HEK293 (cell line): ENCODE data around the gene CDS1.

Experiments
- CTCF ChIA-PET: fragments of 350-600 bp; formaldehyde crosslinking; extraction: SDS; loops from one replicate; lab custom pipeline; 2021; ENCODE audit warnings: antibody characterized with exemption; lab: Yijun Ruan, JAX
- POLR2A ChIA-PET: fragments of 300-600 bp; formaldehyde crosslinking; extraction: SDS; loops from one replicate; lab custom pipeline; 2020; ENCODE audit warnings: antibody characterized with exemption, inconsistent platforms; lab: Yijun Ruan, JAX
- H3K27ac ChIP-seq: fragments of 200-500 bp; sonication (Bioruptor generic); 2 replicates; pipeline ENCODE4 v1.5.1; 2014; ENCODE audit warnings: low read depth, low read length, control low read depth, inconsistent platforms; ENCODE audit errors: extremely low read depth
- H3K36me3 ChIP-seq, 2 experiments: fragments of 200-500 bp in 1 of 2; sonication (Bioruptor generic) in 1 of 2; 1 replicate in 1 of 2; 2 replicates in 1 of 2; pipeline ENCODE4 v1.5.1; 2014 to 2017; ENCODE audit warnings: inconsistent platforms in 2 of 2, low read length in 2 of 2; ENCODE audit not compliant: control insufficient read depth in 2 of 2, insufficient read depth in 1 of 2
- H3K4me1 ChIP-seq: fragments of 200-500 bp; sonication (Bioruptor generic); 2 replicates; pipeline ENCODE4 v1.5.1; 2014; ENCODE audit warnings: mild to moderate bottlenecking, low read length, inconsistent platforms; ENCODE audit not compliant: control insufficient read depth, insufficient read depth
- H3K4me3 ChIP-seq: 2 replicates; pipeline ENCODE4 v1.5.1; 2011; ENCODE audit warnings: low read depth, mild to moderate bottlenecking, control low read depth, low read length, moderate library complexity
- H3K9me3 ChIP-seq: fragments of 200-500 bp; sonication (Bioruptor generic); 2 replicates; pipeline ENCODE4 v1.5.1; 2014; ENCODE audit warnings: low read depth, low read length, inconsistent platforms; ENCODE audit not compliant: control insufficient read depth, insufficient read depth
- BCL11A ChIP-seq: fragments of 450-650 bp; formaldehyde crosslinking; IDR thresholded peaks from 2 replicates; pipeline ENCODE4 v1.5.1; 2016; ENCODE audit warnings: low read depth, missing biosample characterization, missing genetic modification characterization
- GLIS2 ChIP-seq: fragments of 450-650 bp; formaldehyde crosslinking; IDR thresholded peaks from 2 replicates; pipeline ENCODE4 v1.5.1; 2016; ENCODE audit warnings: missing biosample characterization, missing genetic modification characterization
- SALL2 ChIP-seq: fragments of 450-650 bp; formaldehyde crosslinking; IDR thresholded peaks from 2 replicates; pipeline ENCODE4 v1.5.0; 2017; ENCODE audit warnings: missing biosample characterization, mild to moderate bottlenecking, missing genetic modification characterization, borderline replicate concordance
- SCRT1 ChIP-seq: fragments of 450-650 bp; formaldehyde crosslinking; IDR thresholded peaks from 2 replicates; pipeline ENCODE4 v1.5.1; 2016; ENCODE audit warnings: missing biosample characterization, missing genetic modification characterization, borderline replicate concordance
- YY1 ChIP-seq: fragments of 450-650 bp; formaldehyde crosslinking; IDR thresholded peaks from 2 replicates; pipeline ENCODE4 v1.5.1; 2018; ENCODE audit warnings: missing biosample characterization, missing genetic modification characterization
- ZBTB20 ChIP-seq: fragments of 450-650 bp; formaldehyde crosslinking; IDR thresholded peaks from 2 replicates; pipeline ENCODE4 v1.5.1; 2016; ENCODE audit warnings: missing biosample characterization, missing genetic modification characterization
- ZBTB7A ChIP-seq: fragments of 450-650 bp; formaldehyde crosslinking; IDR thresholded peaks from 2 replicates; pipeline ENCODE4 v1.5.1; 2016; ENCODE audit warnings: low read depth, missing biosample characterization, missing genetic modification characterization
- ZFP41 ChIP-seq: fragments of 450-650 bp; formaldehyde crosslinking; IDR thresholded peaks from 2 replicates; pipeline ENCODE4 v1.5.1; 2016; ENCODE audit warnings: missing biosample characterization, missing genetic modification characterization, borderline replicate concordance
- ZNF140 ChIP-seq: fragments of 450-650 bp; formaldehyde crosslinking; IDR thresholded peaks from 2 replicates; pipeline ENCODE4 v1.5.1; 2016; ENCODE audit warnings: missing biosample characterization, missing genetic modification characterization
- ZNF155 ChIP-seq: fragments of 450-650 bp; formaldehyde crosslinking; IDR thresholded peaks from 2 replicates; pipeline ENCODE4 v1.5.1; 2016; ENCODE audit warnings: missing biosample characterization, missing genetic modification characterization
- ZNF16 ChIP-seq: fragments of 450-650 bp; formaldehyde crosslinking; IDR thresholded peaks from 2 replicates; pipeline ENCODE4 v1.5.1; 2016; ENCODE audit warnings: low read depth, missing biosample characterization, missing genetic modification characterization
- ZNF174 ChIP-seq: fragments of 450-650 bp; formaldehyde crosslinking; IDR thresholded peaks from 2 replicates; pipeline ENCODE4 v1.5.0; 2017; ENCODE audit warnings: missing biosample characterization, mild to moderate bottlenecking, missing genetic modification characterization
- ZNF23 ChIP-seq: fragments of 450-650 bp; formaldehyde crosslinking; IDR thresholded peaks from 2 replicates; pipeline ENCODE4 v1.5.1; 2016; ENCODE audit warnings: missing biosample characterization, missing genetic modification characterization, borderline replicate concordance
- ZNF274 ChIP-seq, 2 experiments: fragments of 200-500 bp in 1 of 2; fragments of 450-650 bp in 1 of 2; sonication (Bioruptor generic) in 1 of 2; formaldehyde crosslinking in 1 of 2; IDR thresholded peaks; 2 replicates each; pipeline versions ENCODE4 v1.5.1 to v1.6.1; 2014 to 2016; ENCODE audit warnings: borderline replicate concordance in 1 of 2, inconsistent platforms in 1 of 2, low read length in 1 of 2, missing biosample characterization in 1 of 2, missing genetic modification characterization in 1 of 2
- ZNF335 ChIP-seq: fragments of 450-650 bp; formaldehyde crosslinking; conservative IDR thresholded peaks from 2 replicates; pipeline ENCODE4 v1.5.1; 2016; ENCODE audit warnings: missing biosample characterization, missing genetic modification characterization
- ZNF37A ChIP-seq: fragments of 450-650 bp; IDR thresholded peaks from 2 replicates; pipeline ENCODE4 v1.5.1; 2018; ENCODE audit warnings: missing biosample characterization, missing genetic modification characterization
- ZNF488 ChIP-seq: fragments of 450-650 bp; formaldehyde crosslinking; IDR thresholded peaks from 2 replicates; pipeline ENCODE4 v1.5.1; 2016; ENCODE audit warnings: missing biosample characterization, missing genetic modification characterization
- ZNF610 ChIP-seq: fragments of 450-650 bp; formaldehyde crosslinking; IDR thresholded peaks from 2 replicates; pipeline ENCODE4 v1.5.1; 2016; ENCODE audit warnings: missing biosample characterization, missing genetic modification characterization, borderline replicate concordance
- ZNF660 ChIP-seq: fragments of 450-650 bp; IDR thresholded peaks from 2 replicates; pipeline ENCODE4 v1.5.1; 2018; ENCODE audit warnings: missing biosample characterization, mild to moderate bottlenecking, missing genetic modification characterization
- ZNF747 ChIP-seq: fragments of 450-650 bp; formaldehyde crosslinking; IDR thresholded peaks from 2 replicates; pipeline ENCODE4 v1.5.1; 2016; ENCODE audit warnings: missing biosample characterization, missing genetic modification characterization

Gene CDS1

DNA sequence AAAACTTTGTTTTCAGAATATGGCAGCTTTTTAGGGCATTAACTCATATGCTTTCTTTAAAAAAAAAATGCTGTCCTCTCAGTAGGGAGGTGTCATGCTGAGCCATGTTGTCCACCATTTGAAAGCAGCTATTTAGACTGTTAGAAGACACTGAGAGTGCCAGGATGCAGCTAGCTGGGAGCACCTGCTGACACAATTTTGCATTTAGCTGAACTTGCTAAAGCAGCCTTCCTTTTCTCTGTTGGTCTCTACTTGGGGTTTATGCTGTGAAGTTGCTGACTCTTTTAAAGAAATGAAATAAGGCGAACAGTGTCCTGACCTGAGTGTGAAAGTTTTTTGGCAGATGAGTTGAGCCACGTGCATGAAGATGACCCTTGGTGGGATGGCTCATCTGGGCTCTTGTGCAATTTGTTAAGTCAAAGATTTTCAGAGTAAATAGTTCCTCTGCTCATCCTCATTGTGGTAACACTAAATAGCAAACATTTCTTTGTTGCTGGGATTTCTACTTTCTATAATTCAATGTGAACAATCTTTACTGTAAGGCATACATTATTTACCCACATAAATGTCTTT lies 64.5 kb downstream of the CDS1 start:
- ChIA-PET CTCF (interaction anchor here (0.6 kb wide), 1 partner anchor 148 kb away, joined by 5 read pairs; the partner anchor contains the start of gene NKX6-1), POLR2A (no interaction called here)
- Histone ChIP-seq H3K4me1 (no peaks in the 10 kb centered on the region), H3K36me3 (peaks cover 0 to 42% of the 10 kb centered on the region in 2 experiments; a peak in 1 of 3 replicates), H3K4me3 (no peak overlapping the region), H3K9me3 (no peaks in the 10 kb centered on the region), H3K27ac (no peak overlapping the region)
- TF ChIP-seq ZBTB7A (tag by site-specific recombination) (no peak), ZNF155 (tag by site-specific recombination) (no peak), ZNF16 (no peak), ZNF747 (tag by site-specific recombination) (no peak), GLIS2 (tag by site-specific recombination) (no peak), ZNF37A (tag by site-specific recombination) (no peak), BCL11A (tag by site-specific recombination) (no peak), ZNF274 (IDR thresholded peaks at IDR 0.05; ENCODE audit: low read length) (no peak), ZNF274 (tag by site-specific recombination; IDR thresholded peaks at IDR 0.05; ENCODE audit: borderline replicate concordance) (no peak), ZNF488 (tag by site-specific recombination) (no peak), YY1 (tag by site-specific recombination) (no peak), ZNF174 (tag by site-specific recombination) (no peak), ZFP41 (tag by site-specific recombination) (no peak), ZNF140 (tag by site-specific recombination) (no peak), SCRT1 (no peak), ZNF335 (tag by site-specific recombination) (no peak)

DNA sequence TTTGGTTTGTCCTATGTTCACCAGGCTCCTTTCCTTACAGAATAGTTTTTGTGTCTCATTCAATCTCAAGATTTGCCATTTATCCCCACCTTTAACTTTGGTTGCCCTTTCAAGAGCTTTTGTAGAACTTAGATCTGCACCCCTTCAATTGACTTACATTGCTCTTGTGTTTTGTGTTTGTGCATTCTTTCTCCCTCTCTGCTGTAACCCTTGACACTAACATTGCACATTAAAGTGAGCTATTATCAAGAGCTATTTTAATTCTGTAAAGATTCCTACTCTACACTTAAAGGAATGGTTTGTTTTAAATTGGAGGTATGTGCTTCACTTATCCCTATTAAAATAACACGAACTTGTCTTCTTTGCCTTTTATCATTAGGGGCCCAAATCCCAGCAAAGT lies 65.3 kb downstream of the CDS1 start:
- Histone ChIP-seq H3K27ac (no peak overlapping the region), H3K4me3 (no peak overlapping the region)
- TF ChIP-seq SALL2 (tag by site-specific recombination), result no peak
- TF ChIP-seq ZNF23 (tag by site-specific recombination), result no peak
- no peak for TF ChIP-seq ZNF610
- no peak for TF ChIP-seq ZNF660 (tag by site-specific recombination)
- TF ChIP-seq, all 188 proteins: peak for 0
- POLR2A ChIA-PET, result no interaction called here
- H3K4me1 ChIP-seq, result no peaks in the 10 kb centered on the region
- CTCF ChIA-PET, result interaction anchor here (0.6 kb wide), 2 partner anchors 149 to 876 kb away, joined by 3 to 5 read pairs; partner anchors contain the start of gene NKX6-1
- H3K36me3 ChIP-seq, result peaks cover 0 to 37% of the 10 kb centered on the region in 2 experiments; a peak in 1 of 3 replicates
- no peaks in the 10 kb centered on the region for H3K9me3 ChIP-seq

DNA sequence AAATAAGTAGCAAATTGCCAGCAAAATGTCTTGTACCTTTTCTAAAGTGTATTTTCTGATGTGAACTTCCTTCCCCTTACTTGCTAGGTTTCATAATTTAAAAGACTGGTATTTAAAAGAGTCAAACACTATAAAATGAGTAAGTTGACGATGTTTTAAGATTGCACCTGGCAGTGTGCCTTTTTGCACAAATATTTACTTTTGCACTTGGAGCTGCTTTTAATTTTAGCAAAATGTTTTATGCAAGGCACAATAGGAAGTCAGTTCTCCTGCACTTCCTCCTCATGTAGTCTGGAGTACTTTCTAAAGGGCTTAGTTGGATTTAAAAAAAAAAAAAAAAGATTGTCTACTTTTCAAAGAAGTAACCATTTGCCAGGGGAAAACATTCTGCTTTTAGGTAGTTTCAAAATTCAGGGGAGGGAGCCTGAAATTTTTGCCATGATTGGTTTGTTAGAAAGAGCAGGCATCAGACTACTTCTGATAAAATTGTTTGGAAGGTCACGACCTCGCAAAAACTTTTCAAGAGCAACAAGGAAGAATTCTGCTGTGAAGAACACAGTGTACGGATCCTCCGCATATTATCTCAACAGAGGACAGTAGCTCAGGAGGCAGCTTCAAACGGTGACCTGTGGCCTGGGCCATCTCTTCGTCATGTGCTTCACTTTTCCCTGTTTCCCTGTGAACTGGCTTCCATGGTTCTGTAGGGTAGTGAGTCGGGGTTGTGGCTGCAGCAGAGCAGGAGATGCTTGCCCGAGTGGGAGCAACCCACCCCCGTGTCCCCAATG lies 66.1 kb downstream of the CDS1 start:
- ChIA-PET CTCF (interaction anchor here (0.7 kb wide), 1 partner anchor 51 kb away, joined by 3 read pairs; no protein-coding TSS in a partner anchor), POLR2A (no interaction called here)
- H3K4me3 ChIP-seq, result no peak overlapping the region
- TF ChIP-seq ZBTB20, result no peak
- H3K4me1 ChIP-seq, result no peaks in the 10 kb centered on the region
- no peaks in the 10 kb centered on the region for H3K9me3 ChIP-seq
- no peak overlapping the region for H3K27ac ChIP-seq
- peaks cover 0 to 31% of the 10 kb centered on the region in 2 experiments; a peak in 1 of 3 replicates for H3K36me3 ChIP-seq
